ENCODE measurements around the gene PSMD13. TPM values are rescaled to one million over a fixed set of nuclear protein-coding genes. Genes with fewer than 3 reads are reported as not detected.
"Not testable (repeated sequence)": the region's sequence is repeated elsewhere in the genome, so short reads cannot be mapped to it uniquely, and the experiment has no call there.

PSMD13 gene
- total and polyA plus RNA-seq, 2 experiments from 2014 or later: 98.4 to 175 TPM

- TF ChIP-seq CTCF (IDR thresholded peaks at IDR 0.05; ENCODE audit: low read depth, low read length): no peak
- Histone ChIP-seq H3K27ac (no peak overlapping the region), H3K9me3 (ENCODE audit: low read depth) (no peaks in the 10 kb centered on the region), H3K36me3 (no peaks in the 10 kb centered on the region), H3K4me1 (ENCODE audit: low read depth) (no peaks in the 10 kb centered on the region), H3K27me3 (peaks cover 52% of the 10 kb centered on the region), H3K4me3 (no peak overlapping the region)
- no peak for DNase-seq (ENCODE audit: low read depth in 1 of 2, low spot score in 1 of 2)
Observed at GRCh38 chr11:284105-285020, 47.6 kb downstream of the PSMD13 start.

GRCh38 chr11:285021-285893 is 48.5 kb downstream of the PSMD13 start:
- TF ChIP-seq CTCF (IDR thresholded peaks at IDR 0.05; ENCODE audit: low read depth, low read length): no peak
- Histone ChIP-seq H3K4me3 (no peak overlapping the region), H3K27me3 (peaks cover 43% of the 10 kb centered on the region), H3K4me1 (ENCODE audit: low read depth) (no peaks in the 10 kb centered on the region), H3K36me3 (no peaks in the 10 kb centered on the region), H3K9me3 (ENCODE audit: low read depth) (no peaks in the 10 kb centered on the region), H3K27ac (no peak overlapping the region)
- DNase-seq (ENCODE audit: low read depth in 1 of 2, low spot score in 1 of 2): no peak

GRCh38 chr11:285894-286220 is 49.1 kb downstream of the PSMD13 start:
- H3K9me3 ChIP-seq (ENCODE audit: low read depth): no peaks in the 10 kb centered on the region
- no peak overlapping the region for H3K27ac ChIP-seq
- no peak for TF ChIP-seq CTCF (IDR thresholded peaks at IDR 0.05; ENCODE audit: low read depth, low read length)
- no peaks in the 10 kb centered on the region for H3K4me1 ChIP-seq (ENCODE audit: low read depth)
- H3K36me3 ChIP-seq: no peaks in the 10 kb centered on the region
- no peak overlapping the region for H3K4me3 ChIP-seq
- peaks cover 37% of the 10 kb centered on the region for H3K27me3 ChIP-seq
- no peak for DNase-seq (ENCODE audit: low read depth in 1 of 2, low spot score in 1 of 2)

DNA sequence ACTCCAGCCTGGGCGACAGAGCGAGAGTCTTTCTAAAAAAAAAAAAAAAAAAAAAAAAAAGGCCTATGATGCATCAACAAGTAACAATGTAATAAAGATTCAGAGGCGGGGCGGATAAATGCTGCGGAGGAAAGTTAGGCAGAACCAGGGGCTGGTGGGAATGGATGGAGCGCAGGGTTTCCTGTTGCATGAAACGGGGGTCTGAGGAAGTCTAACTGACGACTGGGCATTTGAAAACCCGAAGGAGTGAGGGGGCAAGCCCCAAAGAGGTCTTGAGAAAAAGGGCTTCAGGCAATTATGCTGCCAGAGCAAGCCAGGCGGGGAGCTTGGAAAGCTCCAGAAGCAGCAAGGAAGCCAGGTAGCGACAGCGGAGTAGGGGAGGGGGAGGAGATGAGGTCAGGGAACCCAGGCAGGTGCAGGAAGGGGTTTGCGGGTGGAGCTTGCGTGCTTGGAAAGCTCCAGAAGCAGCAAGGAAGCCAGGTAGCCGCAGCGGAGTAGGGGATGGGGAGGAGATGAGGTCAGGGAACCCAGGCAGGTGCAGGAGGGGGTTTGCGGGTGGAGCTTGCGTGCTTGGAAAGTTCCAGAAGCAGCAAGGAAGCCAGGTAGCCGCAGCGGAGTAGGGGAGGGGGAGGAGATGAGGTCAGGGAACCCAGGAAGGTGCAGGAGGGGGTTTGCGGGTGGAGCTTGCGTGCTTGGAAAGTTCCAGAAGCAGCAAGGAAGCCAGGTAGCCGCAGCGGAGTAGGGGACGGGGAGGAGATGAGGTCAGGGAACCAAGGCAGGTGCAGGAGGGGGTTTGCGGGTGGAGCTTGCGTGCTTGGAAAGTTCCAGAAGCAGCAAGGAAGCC is 50.4 kb downstream of the PSMD13 start:
- not testable (repeated sequence) for DNase-seq (ENCODE audit: low read depth in 1 of 2, low spot score in 1 of 2); H3K27ac ChIP-seq; H3K9me3 ChIP-seq (ENCODE audit: low read depth); H3K4me3 ChIP-seq; H3K36me3 ChIP-seq; H3K4me1 ChIP-seq (ENCODE audit: low read depth)
- H3K27me3 ChIP-seq: peaks cover 24% of the 10 kb centered on the region

DNA sequence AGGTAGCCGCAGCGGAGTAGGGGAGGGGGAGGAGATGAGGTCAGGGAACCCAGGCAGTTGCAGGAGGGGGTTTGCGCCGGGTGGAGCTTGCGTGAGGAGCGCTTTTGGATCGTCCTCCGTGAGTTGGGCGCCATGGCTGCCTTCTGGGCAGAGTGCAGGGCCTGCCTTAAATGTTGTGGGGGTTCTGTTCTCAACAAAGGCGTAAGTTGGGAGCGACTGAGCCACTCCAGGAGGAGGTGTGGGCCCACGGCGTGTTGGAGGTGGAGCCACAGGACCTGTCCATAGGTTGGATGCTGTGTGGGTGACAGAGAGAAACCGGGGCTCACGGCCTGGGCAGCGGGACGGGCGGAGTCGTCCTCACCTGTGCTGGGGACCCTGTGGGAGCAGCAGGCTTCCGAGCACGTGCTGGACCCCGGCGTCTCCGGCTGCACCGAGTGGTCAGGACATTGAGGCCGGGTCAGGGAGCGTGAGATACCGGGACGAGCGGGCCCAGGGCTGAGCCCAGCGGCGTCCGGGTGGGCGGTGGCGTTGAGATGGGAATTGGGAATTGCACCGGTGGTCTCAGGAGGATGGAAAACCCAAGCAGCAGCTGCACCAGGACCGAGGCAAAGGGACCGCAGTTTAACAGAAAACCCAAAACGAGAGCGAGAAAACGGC is 51.2 kb downstream of the PSMD13 start:
- no peak for DNase-seq (ENCODE audit: low read depth in 1 of 2, low spot score in 1 of 2)
- no peak for TF ChIP-seq CTCF (IDR thresholded peaks at IDR 0.05; ENCODE audit: low read depth, low read length)
- no peaks in the 10 kb centered on the region for H3K36me3 ChIP-seq
- peaks cover 16% of the 10 kb centered on the region for H3K27me3 ChIP-seq
- H3K4me3 ChIP-seq: peak overlapping the region; percentile 72
- H3K9me3 ChIP-seq (ENCODE audit: low read depth): no peaks in the 10 kb centered on the region
- H3K4me1 ChIP-seq (ENCODE audit: low read depth): no peaks in the 10 kb centered on the region
- no peak overlapping the region for H3K27ac ChIP-seq

All from cardiac muscle cell (in vitro differentiated cells and primary cell).